CD1c-positive myeloid dendritic cell (primary cell): Measurements from ENCODE around the gene OBSCN.

ENCODE experiments used
- DNase-seq: peaks from one replicate; pipeline ENCODE4 v3.0.0-alpha.2; 2016; ENCODE audit errors: extremely low spot score

Gene OBSCN

GRCh38 chr1:228366866-228367741 is 159.3 kb downstream of the OBSCN start:
- no peak for DNase-seq

- no peak for DNase-seq
Measured at GRCh38 chr1:228367798-228368791, 160.3 kb downstream of the OBSCN start.

- no peak for DNase-seq
Measured at GRCh38 chr1:228368801-228369607, 161.2 kb downstream of the OBSCN start.

- no peak for DNase-seq
Measured at GRCh38 chr1:228369608-228370438, 162.0 kb downstream of the OBSCN start.

- no peak for DNase-seq
Measured at GRCh38 chr1:228370439-228370940, 162.6 kb downstream of the OBSCN start.

- no peak for DNase-seq
Measured at GRCh38 chr1:228370941-228371740, 163.3 kb downstream of the OBSCN start.

- DNase-seq: no peak
Measured at GRCh38 chr1:228371741-228372182, 163.9 kb downstream of the OBSCN start.

- no peak for DNase-seq
Measured at GRCh38 chr1:228372183-228373003, 164.5 kb downstream of the OBSCN start.

GRCh38 chr1:228373004-228373680 is 165.3 kb downstream of the OBSCN start:
- DNase-seq: no peak

GRCh38 chr1:228373681-228374571 is 166.1 kb downstream of the OBSCN start:
- DNase-seq: no peak

GRCh38 chr1:228374711-228375577 is 167.1 kb downstream of the OBSCN start:
- no peak for DNase-seq

GRCh38 chr1:228375578-228376261 is 167.9 kb downstream of the OBSCN start:
- no peak for DNase-seq

- no peak for DNase-seq
Measured at GRCh38 chr1:228376262-228376628, 168.4 kb downstream of the OBSCN start.

- DNase-seq: no peak
Measured at GRCh38 chr1:228376651-228377631, 169.1 kb downstream of the OBSCN start.
